ENCODE results near the gene SLC7A14.

GRCh38 chr3:170560296-170560695 is 25.6 kb downstream of the SLC7A14 start:
- TF ChIP-seq CTCF (conservative IDR thresholded peaks at IDR 0.05; ENCODE audit: low read depth, low read length) (no peak), EZH2phosphoT487 (IDR thresholded peaks at IDR 0.05; ENCODE audit: borderline replicate concordance, low read length) (no peak), EZH2 (IDR thresholded peaks at IDR 0.05; ENCODE audit: low read length, unreplicated experiment) (no peak)

All from PC-3 (cell line).